Measurements from ENCODE around the gene SSPN.

SSPN gene

GRCh38 chr12:26204612-26205289 lies 9.4 kb downstream of the SSPN start:
- no peak for TF ChIP-seq CTCF (conservative IDR thresholded peaks at IDR 0.05; ENCODE audit: low read depth)
- no peak overlapping the region for H3K27ac ChIP-seq
- ChIA-PET POLR2A (ENCODE audit: low non-redundant PET) (no interaction called here), CTCF (no interaction called here)
- DNase-seq (ENCODE audit: low spot score), result no peak

GRCh38 chr12:26205298-26205697 lies 9.9 kb downstream of the SSPN start:
- TF ChIP-seq CTCF (conservative IDR thresholded peaks at IDR 0.05; ENCODE audit: low read depth), result no peak
- no peak overlapping the region for H3K27ac ChIP-seq
- no peak for DNase-seq (ENCODE audit: low spot score)
- POLR2A ChIA-PET (ENCODE audit: low non-redundant PET), result no interaction called here
- CTCF ChIA-PET, result no interaction called here

GRCh38 chr12:26205941-26206340 lies 10.6 kb downstream of the SSPN start:
- H3K27ac ChIP-seq, result no peak overlapping the region
- ChIA-PET POLR2A (ENCODE audit: low non-redundant PET) (no interaction called here), CTCF (no interaction called here)
- DNase-seq (ENCODE audit: low spot score), result no peak
- TF ChIP-seq CTCF (conservative IDR thresholded peaks at IDR 0.05; ENCODE audit: low read depth), result no peak

GRCh38 chr12:26211331-26211730 lies 16.0 kb downstream of the SSPN start:
- DNase-seq (ENCODE audit: low spot score), result no peak
- no peak overlapping the region for H3K27ac ChIP-seq
- ChIA-PET POLR2A (ENCODE audit: low non-redundant PET) (no interaction called here), CTCF (interaction anchor here (1.2 kb wide), 1 partner anchor 19 kb away, joined by 3 read pairs; no protein-coding TSS in a partner anchor)
- TF ChIP-seq CTCF (conservative IDR thresholded peaks at IDR 0.05; ENCODE audit: low read depth), result no peak

- no peak for TF ChIP-seq CTCF (conservative IDR thresholded peaks at IDR 0.05; ENCODE audit: low read depth)
- H3K27ac ChIP-seq, result no peak overlapping the region
- POLR2A ChIA-PET (ENCODE audit: low non-redundant PET), result no interaction called here
- no peak for DNase-seq (ENCODE audit: low spot score)
- CTCF ChIA-PET, result no interaction called here
Observed at GRCh38 chr12:26212396-26212795, 17.0 kb downstream of the SSPN start.

GRCh38 chr12:26212988-26213387 lies 17.6 kb downstream of the SSPN start:
- ChIA-PET CTCF (interaction anchor here (0.6 kb wide), 1 partner anchor 27 kb away, joined by 3 read pairs; no protein-coding TSS in a partner anchor), POLR2A (ENCODE audit: low non-redundant PET) (no interaction called here)
- no peak overlapping the region for H3K27ac ChIP-seq
- no peak for DNase-seq (ENCODE audit: low spot score)
- no peak for TF ChIP-seq CTCF (conservative IDR thresholded peaks at IDR 0.05; ENCODE audit: low read depth)

All from RWPE1 (cell line).